Mesothelial cell of epicardium (in vitro differentiated cells): ENCODE data around the gene PAXX. TPM values are rescaled to one million over a fixed set of nuclear protein-coding genes. Genes with fewer than 3 reads are reported as not detected.

Experiments used
- DNase-seq, 2 experiments: peaks; one replicate each; pipeline ENCODE4 v3.0.0; 2021; ENCODE audit warnings: low spot score in 2 of 2; ENCODE audit not compliant: unreplicated experiment in 2 of 2
- H3K27ac Mint-ChIP-seq: 2 replicates; pipeline ENCODE4 v1.8.0; 2021; ENCODE audit warnings: mixed read lengths
- H3K27me3 Mint-ChIP-seq: 2 replicates; pipeline ENCODE4 v1.8.0; 2021; ENCODE audit warnings: low read depth, mixed read lengths
- H3K36me3 Mint-ChIP-seq: 2 replicates; pipeline ENCODE4 v1.8.0; 2021; ENCODE audit warnings: mixed read lengths
- H3K4me1 Mint-ChIP-seq: 2 replicates; pipeline ENCODE4 v1.8.0; 2021; ENCODE audit warnings: mixed read lengths
- H3K4me3 Mint-ChIP-seq: 2 replicates; pipeline ENCODE4 v1.8.0; 2021; ENCODE audit warnings: mild to moderate bottlenecking, moderate library complexity, mixed read lengths
- H3K9me3 Mint-ChIP-seq: 2 replicates; pipeline ENCODE4 v1.8.0; 2021; ENCODE audit warnings: mixed read lengths
- total RNA-seq: library from RNA; stranded (reverse); gene quantifications from 3 replicates; pipeline ENCODE4 v1.2.1, GENCODE V29; 2021
- TF ChIP-seq, protein P1 (sequence below): fragments of 200-600 bp; sonication (generic); IDR thresholded peaks from one replicate; pipeline ENCODE4 v1.5.0; 2021; ENCODE audit warnings: antibody characterized with exemption; ENCODE audit not compliant: unreplicated experiment

The PAXX gene
- total RNA-seq, 1 donor from 2014 or later: 53.1 TPM

GRCh38 chr9:136963341-136963740 is 28.9 kb upstream of the PAXX start:
- no peaks in the 10 kb centered on the region for H3K36me3 Mint-ChIP-seq
- H3K27me3 Mint-ChIP-seq: peaks cover 3% of the 10 kb centered on the region
- peak overlapping the region; percentile 50 for H3K27ac Mint-ChIP-seq
- DNase-seq: no peak
- H3K9me3 Mint-ChIP-seq: no peaks in the 10 kb centered on the region
- TF ChIP-seq, protein P1, sequence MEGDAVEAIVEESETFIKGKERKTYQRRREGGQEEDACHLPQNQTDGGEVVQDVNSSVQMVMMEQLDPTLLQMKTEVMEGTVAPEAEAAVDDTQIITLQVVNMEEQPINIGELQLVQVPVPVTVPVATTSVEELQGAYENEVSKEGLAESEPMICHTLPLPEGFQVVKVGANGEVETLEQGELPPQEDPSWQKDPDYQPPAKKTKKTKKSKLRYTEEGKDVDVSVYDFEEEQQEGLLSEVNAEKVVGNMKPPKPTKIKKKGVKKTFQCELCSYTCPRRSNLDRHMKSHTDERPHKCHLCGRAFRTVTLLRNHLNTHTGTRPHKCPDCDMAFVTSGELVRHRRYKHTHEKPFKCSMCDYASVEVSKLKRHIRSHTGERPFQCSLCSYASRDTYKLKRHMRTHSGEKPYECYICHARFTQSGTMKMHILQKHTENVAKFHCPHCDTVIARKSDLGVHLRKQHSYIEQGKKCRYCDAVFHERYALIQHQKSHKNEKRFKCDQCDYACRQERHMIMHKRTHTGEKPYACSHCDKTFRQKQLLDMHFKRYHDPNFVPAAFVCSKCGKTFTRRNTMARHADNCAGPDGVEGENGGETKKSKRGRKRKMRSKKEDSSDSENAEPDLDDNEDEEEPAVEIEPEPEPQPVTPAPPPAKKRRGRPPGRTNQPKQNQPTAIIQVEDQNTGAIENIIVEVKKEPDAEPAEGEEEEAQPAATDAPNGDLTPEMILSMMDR: no peak
- H3K4me3 Mint-ChIP-seq: no peak overlapping the region
- peaks cover 6% of the 10 kb centered on the region for H3K4me1 Mint-ChIP-seq

- no peak overlapping the region for H3K27ac Mint-ChIP-seq
These were observed 28.5 kb upstream of the PAXX start for GRCh38 chr9:136963751-136964150.

GRCh38 chr9:136964171-136964689 is 28.0 kb upstream of the PAXX start:
- H3K36me3 Mint-ChIP-seq: no peaks in the 10 kb centered on the region
- no peaks in the 10 kb centered on the region for H3K9me3 Mint-ChIP-seq
- H3K4me3 Mint-ChIP-seq: no peak overlapping the region
- no peak overlapping the region for H3K27ac Mint-ChIP-seq
- DNase-seq: no peak
- peaks cover 6% of the 10 kb centered on the region for H3K4me1 Mint-ChIP-seq
- peaks cover 3% of the 10 kb centered on the region for H3K27me3 Mint-ChIP-seq
- TF ChIP-seq, protein P1: no peak

More at GRCh38 chr9:136963751-136964150, 28.5 kb upstream of the PAXX start:
- no peak overlapping the region for H3K4me3 Mint-ChIP-seq
- TF ChIP-seq, protein P1: no peak
- H3K9me3 Mint-ChIP-seq: no peaks in the 10 kb centered on the region
- H3K36me3 Mint-ChIP-seq: no peaks in the 10 kb centered on the region
- peaks cover 3% of the 10 kb centered on the region for H3K27me3 Mint-ChIP-seq
- DNase-seq: no peak
- H3K4me1 Mint-ChIP-seq: peaks cover 6% of the 10 kb centered on the region

DNA sequence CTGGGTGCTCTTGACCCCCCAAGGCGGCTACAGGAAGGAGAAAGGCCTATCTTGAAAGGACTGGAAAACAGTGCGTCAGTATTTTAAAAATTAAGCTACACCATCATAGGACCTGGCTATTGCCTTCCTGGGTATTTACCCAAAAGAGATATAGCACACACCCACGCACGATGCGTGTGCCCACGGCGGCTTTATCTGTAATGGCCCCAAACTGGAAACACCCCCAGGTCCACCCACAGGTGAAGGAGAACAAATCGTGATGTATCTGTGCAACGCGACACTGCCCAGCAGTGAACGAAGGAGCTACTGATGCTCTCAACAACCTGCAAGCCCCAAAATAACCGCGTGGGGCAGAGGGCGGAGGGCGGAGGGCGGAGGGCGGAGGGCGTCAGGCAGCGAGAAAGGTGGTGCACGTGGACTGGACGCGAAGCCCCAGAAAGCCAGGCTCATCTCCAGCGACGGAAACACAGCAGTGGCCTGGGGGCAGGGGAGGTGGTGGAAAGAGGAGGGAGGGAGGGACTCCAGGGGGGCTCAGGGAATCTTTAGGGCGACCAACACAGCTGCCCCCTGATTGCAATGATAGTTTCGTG is 27.3 kb upstream of the PAXX start:
- DNase-seq: no peak
- Mint-ChIP-seq H3K4me3 (no peak overlapping the region), H3K27me3 (peaks cover 3% of the 10 kb centered on the region), H3K4me1 (peaks cover 7% of the 10 kb centered on the region), H3K9me3 (no peaks in the 10 kb centered on the region), H3K27ac (no peak overlapping the region), H3K36me3 (no peaks in the 10 kb centered on the region)
- TF ChIP-seq, protein P1: no peak

- H3K4me3 Mint-ChIP-seq: no peak overlapping the region
These were observed 26.3 kb upstream of the PAXX start for GRCh38 chr9:136965771-136966484.

More at GRCh38 chr9:136965771-136966484, 26.3 kb upstream of the PAXX start:
- Mint-ChIP-seq H3K4me1 (peaks cover 9% of the 10 kb centered on the region), H3K9me3 (no peaks in the 10 kb centered on the region), H3K27me3 (peaks cover 3% of the 10 kb centered on the region), H3K27ac (no peak overlapping the region), H3K36me3 (no peaks in the 10 kb centered on the region)
- no peak for DNase-seq
- TF ChIP-seq, protein P1: no peak
